ENCODE results near the gene HECW1.
"Not testable (repeated sequence)": the region's sequence is repeated elsewhere in the genome, so short reads cannot be mapped to it uniquely, and the experiment has no call there.

HECW1 gene

GRCh38 chr7:43215061-43215460 lies 102.6 kb downstream of the HECW1 start:
- Histone ChIP-seq H3K4me3 (ENCODE audit: low read length) (no peak overlapping the region), H3K27ac (ENCODE audit: low read depth, low read length) (no peak overlapping the region), H3K36me3 (ENCODE audit: control insufficient read depth, insufficient read depth, low read length) (no peaks in the 10 kb centered on the region), H3K4me1 (ENCODE audit: control insufficient read depth, low read depth, low read length) (no peaks in the 10 kb centered on the region), H3K27me3 (ENCODE audit: insufficient read depth, low read length, poor library complexity) (no peaks in the 10 kb centered on the region), H3K9ac (ENCODE audit: low read length) (no peak overlapping the region), H3K18ac (ENCODE audit: low read length) (no peak overlapping the region), H2BK120ac (ENCODE audit: low read depth, low read length) (no peak overlapping the region), H4K8ac (ENCODE audit: low read depth, low read length) (no peak overlapping the region), H2BK15ac (replicated peaks; ENCODE audit: low read depth) (no peak overlapping the region), H3K23ac (ENCODE audit: low read length) (no peak overlapping the region), H3K4ac (ENCODE audit: low read depth, low read length) (no peak overlapping the region), H2AK5ac (ENCODE audit: low read length) (no peak overlapping the region), H3K79me2 (ENCODE audit: control insufficient read depth, insufficient read depth, low read length) (no peaks in the 10 kb centered on the region), H3K56ac (ENCODE audit: low read length) (no peak overlapping the region), H3K4me2 (ENCODE audit: low read length) (no peak overlapping the region), H4K5ac (ENCODE audit: low read length) (no peak overlapping the region), H2BK5ac (ENCODE audit: low read length) (no peak overlapping the region), H3K79me1 (ENCODE audit: low read length) (no peaks in the 10 kb centered on the region)
- no CpG with 5 or more reads among the region's 6 CpGs for whole genome bisulfite sequencing (ENCODE audit: extremely low coverage, insufficient coverage, low lambda C conversion rate)
- DNase-seq, result no peak

DNA sequence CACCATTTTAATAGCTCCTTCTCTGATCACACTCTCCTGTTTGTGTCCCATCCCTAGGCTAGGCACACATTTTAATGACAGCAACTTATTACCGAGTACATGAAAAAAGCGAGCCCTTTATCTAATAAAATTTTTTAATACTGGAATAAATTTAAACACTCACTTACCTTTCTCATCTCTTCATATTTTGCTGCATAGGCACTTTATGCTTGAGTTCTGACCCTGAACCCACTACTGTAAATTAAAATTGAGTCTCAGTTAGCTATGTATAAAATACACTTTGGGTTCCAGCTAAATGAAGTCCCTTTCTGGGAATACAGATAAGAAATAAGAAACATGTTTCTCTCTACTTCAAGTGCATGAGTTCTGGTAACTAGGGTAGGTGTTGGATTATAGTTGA lies 104.6 kb downstream of the HECW1 start:
- no peak overlapping the region for H3K56ac ChIP-seq (ENCODE audit: low read length)

DNA sequence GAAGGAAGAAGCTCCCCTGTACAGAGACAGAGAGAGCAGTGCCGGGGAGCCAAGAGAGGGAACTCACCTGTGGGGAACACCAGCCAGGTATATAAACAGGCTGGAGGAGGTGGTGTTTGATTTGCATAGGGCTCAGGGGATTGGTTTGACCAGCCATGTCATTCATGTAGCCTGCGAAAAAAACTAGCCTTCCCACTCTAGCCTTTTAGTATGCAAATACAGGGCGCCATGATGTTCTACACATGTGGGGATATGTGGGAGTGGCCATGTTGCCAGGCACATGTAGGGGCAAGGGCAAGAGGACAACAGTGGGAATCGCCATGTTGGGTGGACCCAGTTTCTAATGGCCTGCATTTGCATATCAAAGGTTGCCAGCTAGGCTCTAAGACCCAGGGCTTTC lies 106.5 kb downstream of the HECW1 start:
- H2BK120ac ChIP-seq (ENCODE audit: low read depth, low read length); H3K27me3 ChIP-seq (ENCODE audit: insufficient read depth, low read length, poor library complexity); H3K23ac ChIP-seq (ENCODE audit: low read length); H2AK5ac ChIP-seq (ENCODE audit: low read length); H3K36me3 ChIP-seq (ENCODE audit: control insufficient read depth, insufficient read depth, low read length); H3K4ac ChIP-seq (ENCODE audit: low read depth, low read length); H3K27ac ChIP-seq (ENCODE audit: low read depth, low read length); H3K79me2 ChIP-seq (ENCODE audit: control insufficient read depth, insufficient read depth, low read length); H3K79me1 ChIP-seq (ENCODE audit: low read length); H4K8ac ChIP-seq (ENCODE audit: low read depth, low read length); H3K4me2 ChIP-seq (ENCODE audit: low read length); H3K9ac ChIP-seq (ENCODE audit: low read length); H3K18ac ChIP-seq (ENCODE audit: low read length); H3K4me3 ChIP-seq (ENCODE audit: low read length); DNase-seq; H2BK15ac ChIP-seq (replicated peaks; ENCODE audit: low read depth); H2BK5ac ChIP-seq (ENCODE audit: low read length); H3K56ac ChIP-seq (ENCODE audit: low read length); H3K4me1 ChIP-seq (ENCODE audit: control insufficient read depth, low read depth, low read length); H4K5ac ChIP-seq (ENCODE audit: low read length): not testable (repeated sequence)
- WGBS (ENCODE audit: extremely low coverage, insufficient coverage, low lambda C conversion rate), result no CpG with 5 or more reads among the region's 4 CpGs

More for the DNA sequence above, 104.6 kb downstream of the HECW1 start:
- no peak overlapping the region for H3K4me3 ChIP-seq (ENCODE audit: low read length)
- no peak overlapping the region for H4K5ac ChIP-seq (ENCODE audit: low read length)
- H3K36me3 ChIP-seq (ENCODE audit: control insufficient read depth, insufficient read depth, low read length), result no peaks in the 10 kb centered on the region
- no peaks in the 10 kb centered on the region for H3K27me3 ChIP-seq (ENCODE audit: insufficient read depth, low read length, poor library complexity)
- H3K4ac ChIP-seq (ENCODE audit: low read depth, low read length), result no peak overlapping the region
- DNase-seq, result no peak
- H3K79me1 ChIP-seq (ENCODE audit: low read length), result no peaks in the 10 kb centered on the region
- no peak overlapping the region for H3K4me2 ChIP-seq (ENCODE audit: low read length)
- no peak overlapping the region for H3K27ac ChIP-seq (ENCODE audit: low read depth, low read length)
- no peak overlapping the region for H2AK5ac ChIP-seq (ENCODE audit: low read length)
- no peak overlapping the region for H2BK120ac ChIP-seq (ENCODE audit: low read depth, low read length)
- H3K9ac ChIP-seq (ENCODE audit: low read length), result no peak overlapping the region
- H4K8ac ChIP-seq (ENCODE audit: low read depth, low read length), result no peak overlapping the region
- no peak overlapping the region for H2BK15ac ChIP-seq (replicated peaks; ENCODE audit: low read depth)
- no peaks in the 10 kb centered on the region for H3K79me2 ChIP-seq (ENCODE audit: control insufficient read depth, insufficient read depth, low read length)
- H2BK5ac ChIP-seq (ENCODE audit: low read length), result no peak overlapping the region
- H3K23ac ChIP-seq (ENCODE audit: low read length), result no peak overlapping the region
- WGBS (ENCODE audit: extremely low coverage, insufficient coverage, low lambda C conversion rate), result 100% methylated on average over 1 of the region's 2 CpGs
- H3K4me1 ChIP-seq (ENCODE audit: control insufficient read depth, low read depth, low read length), result no peaks in the 10 kb centered on the region
- no peak overlapping the region for H3K18ac ChIP-seq (ENCODE audit: low read length)

- H3K4me2 ChIP-seq (ENCODE audit: low read length), result no peak overlapping the region
- no peaks in the 10 kb centered on the region for H3K79me1 ChIP-seq (ENCODE audit: low read length)
- no peak overlapping the region for H3K27ac ChIP-seq (ENCODE audit: low read depth, low read length)
- H3K4me1 ChIP-seq (ENCODE audit: control insufficient read depth, low read depth, low read length), result no peaks in the 10 kb centered on the region
- H2AK5ac ChIP-seq (ENCODE audit: low read length), result no peak overlapping the region
- H4K5ac ChIP-seq (ENCODE audit: low read length), result no peak overlapping the region
- no peak overlapping the region for H2BK120ac ChIP-seq (ENCODE audit: low read depth, low read length)
- H3K4ac ChIP-seq (ENCODE audit: low read depth, low read length), result no peak overlapping the region
- no peak overlapping the region for H2BK15ac ChIP-seq (replicated peaks; ENCODE audit: low read depth)
- no peak overlapping the region for H2BK5ac ChIP-seq (ENCODE audit: low read length)
- H3K56ac ChIP-seq (ENCODE audit: low read length), result no peak overlapping the region
- H4K8ac ChIP-seq (ENCODE audit: low read depth, low read length), result no peak overlapping the region
- no peaks in the 10 kb centered on the region for H3K27me3 ChIP-seq (ENCODE audit: insufficient read depth, low read length, poor library complexity)
- H3K18ac ChIP-seq (ENCODE audit: low read length), result no peak overlapping the region
- no CpG with 5 or more reads among the region's 6 CpGs for WGBS (ENCODE audit: extremely low coverage, insufficient coverage, low lambda C conversion rate)
- no peaks in the 10 kb centered on the region for H3K79me2 ChIP-seq (ENCODE audit: control insufficient read depth, insufficient read depth, low read length)
- H3K9ac ChIP-seq (ENCODE audit: low read length), result no peak overlapping the region
- H3K23ac ChIP-seq (ENCODE audit: low read length), result no peak overlapping the region
- no peak overlapping the region for H3K4me3 ChIP-seq (ENCODE audit: low read length)
- DNase-seq, result no peak
- H3K36me3 ChIP-seq (ENCODE audit: control insufficient read depth, insufficient read depth, low read length), result no peaks in the 10 kb centered on the region
Measured at GRCh38 chr7:43220250-43220649, 107.8 kb downstream of the HECW1 start.

DNA sequence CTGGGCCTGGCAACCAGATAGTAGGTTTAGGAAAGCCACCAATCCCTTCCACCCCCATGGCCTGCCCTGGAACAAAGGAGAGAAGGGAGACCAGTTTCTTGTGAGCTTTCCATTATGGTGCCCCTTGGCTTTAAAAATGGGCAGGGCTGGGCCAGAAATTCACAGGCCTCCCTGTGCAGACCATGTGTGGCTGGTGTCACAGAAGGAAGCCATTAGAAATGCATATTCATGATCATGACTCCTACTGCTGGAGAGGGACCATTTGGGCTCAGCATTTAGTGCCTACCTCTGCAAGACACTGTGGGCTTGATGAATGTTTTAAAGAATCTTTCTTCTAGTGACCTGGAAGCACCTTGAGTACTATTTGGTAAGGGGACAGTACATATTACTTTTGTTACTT lies 108.3 kb downstream of the HECW1 start:
- Histone ChIP-seq H3K36me3 (ENCODE audit: control insufficient read depth, insufficient read depth, low read length) (no peaks in the 10 kb centered on the region), H3K4ac (ENCODE audit: low read depth, low read length) (no peak overlapping the region), H2AK5ac (ENCODE audit: low read length) (no peak overlapping the region), H3K9ac (ENCODE audit: low read length) (no peak overlapping the region), H3K56ac (ENCODE audit: low read length) (no peak overlapping the region), H3K79me2 (ENCODE audit: control insufficient read depth, insufficient read depth, low read length) (no peaks in the 10 kb centered on the region), H3K4me1 (ENCODE audit: control insufficient read depth, low read depth, low read length) (no peaks in the 10 kb centered on the region), H3K18ac (ENCODE audit: low read length) (no peak overlapping the region), H3K4me3 (ENCODE audit: low read length) (no peak overlapping the region), H3K79me1 (ENCODE audit: low read length) (no peaks in the 10 kb centered on the region), H3K4me2 (ENCODE audit: low read length) (no peak overlapping the region), H3K23ac (ENCODE audit: low read length) (no peak overlapping the region), H3K27me3 (ENCODE audit: insufficient read depth, low read length, poor library complexity) (no peaks in the 10 kb centered on the region), H2BK120ac (ENCODE audit: low read depth, low read length) (no peak overlapping the region), H2BK15ac (replicated peaks; ENCODE audit: low read depth) (no peak overlapping the region), H3K27ac (ENCODE audit: low read depth, low read length) (no peak overlapping the region), H4K8ac (ENCODE audit: low read depth, low read length) (no peak overlapping the region), H2BK5ac (ENCODE audit: low read length) (no peak overlapping the region), H4K5ac (ENCODE audit: low read length) (no peak overlapping the region)
- DNase-seq, result no peak

DNA sequence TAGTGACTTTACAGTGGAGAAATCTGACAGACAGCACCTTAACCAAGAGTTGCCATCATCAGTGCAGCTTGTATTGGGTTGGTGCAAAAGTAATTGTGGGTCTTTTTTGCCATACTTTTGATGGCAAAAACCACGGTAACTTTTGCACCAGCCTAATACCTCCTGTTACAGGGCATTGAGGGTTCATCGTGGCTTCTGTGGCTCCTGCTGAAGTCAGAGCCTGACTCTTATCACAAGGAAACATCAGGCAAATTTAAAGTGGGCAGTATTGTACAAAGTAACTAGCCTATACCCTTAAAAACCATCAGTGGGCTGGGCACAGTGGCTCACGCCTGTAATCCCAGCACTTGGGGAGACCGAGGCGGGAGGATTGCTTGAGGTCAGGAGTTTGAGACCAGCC lies 117.4 kb downstream of the HECW1 start:
- H2BK120ac ChIP-seq (ENCODE audit: low read depth, low read length), result no peak overlapping the region
- H3K79me1 ChIP-seq (ENCODE audit: low read length), result no peaks in the 10 kb centered on the region
- no peaks in the 10 kb centered on the region for H3K79me2 ChIP-seq (ENCODE audit: control insufficient read depth, insufficient read depth, low read length)
- no peak overlapping the region for H3K23ac ChIP-seq (ENCODE audit: low read length)
- no peaks in the 10 kb centered on the region for H3K4me1 ChIP-seq (ENCODE audit: control insufficient read depth, low read depth, low read length)
- H3K4me3 ChIP-seq (ENCODE audit: low read length), result no peak overlapping the region
- no peak for DNase-seq
- H2BK5ac ChIP-seq (ENCODE audit: low read length), result no peak overlapping the region
- no peak overlapping the region for H2AK5ac ChIP-seq (ENCODE audit: low read length)
- H3K9ac ChIP-seq (ENCODE audit: low read length), result no peak overlapping the region
- no peaks in the 10 kb centered on the region for H3K36me3 ChIP-seq (ENCODE audit: control insufficient read depth, insufficient read depth, low read length)
- no peak overlapping the region for H2BK15ac ChIP-seq (replicated peaks; ENCODE audit: low read depth)
- no peak overlapping the region for H4K8ac ChIP-seq (ENCODE audit: low read depth, low read length)
- no peak overlapping the region for H3K27ac ChIP-seq (ENCODE audit: low read depth, low read length)
- no peak overlapping the region for H4K5ac ChIP-seq (ENCODE audit: low read length)
- no CpG with 5 or more reads among the region's 5 CpGs for WGBS (ENCODE audit: extremely low coverage, insufficient coverage, low lambda C conversion rate)
- no peak overlapping the region for H3K4ac ChIP-seq (ENCODE audit: low read depth, low read length)
- H3K18ac ChIP-seq (ENCODE audit: low read length), result no peak overlapping the region
- H3K4me2 ChIP-seq (ENCODE audit: low read length), result no peak overlapping the region
- no peak overlapping the region for H3K56ac ChIP-seq (ENCODE audit: low read length)
- no peaks in the 10 kb centered on the region for H3K27me3 ChIP-seq (ENCODE audit: insufficient read depth, low read length, poor library complexity)

Data from mesendoderm (in vitro differentiated cells).